Measurements from ENCODE around the gene CLEC16A. TPM values are rescaled to one million over a fixed set of nuclear protein-coding genes. Genes with fewer than 3 reads are reported as not detected.

CLEC16A gene
- total and polyA plus RNA-seq, 2 donors (not counting 1 experiment from before 2014, with no cell fraction given), result 21.9 to 79.5 TPM

- intact Hi-C loops (cut with micrococcal nuclease), result no loop called here
- Histone ChIP-seq H3K4me1 (ENCODE audit: control insufficient read depth in 2 of 2, insufficient read depth in 2 of 2, low read length in 2 of 2) (no peaks in the 10 kb centered on the region), H2AFZ (ENCODE audit: insufficient read depth, low read depth, low read length, poor library complexity, severe bottlenecking) (no peak overlapping the region), H3K36me3 (replicated peaks in 1 of 2; ENCODE audit: control extremely low read depth in 1 of 2, control insufficient read depth in 1 of 2, extremely low read depth in 1 of 2, insufficient read depth in 2 of 2, low read length in 1 of 2) (peaks cover 4 to 49% of the 10 kb centered on the region in 2 experiments), H3K27ac (ENCODE audit: low read length in 2 of 2) (no peak overlapping the region), H3K4me2 (replicated peaks; ENCODE audit: low read depth, low read length, poor library complexity, severe bottlenecking) (no peak overlapping the region), H3K27me3 (replicated peaks in 1 of 4; ENCODE audit: control extremely low read depth in 1 of 4, control insufficient read depth in 3 of 4, insufficient read depth in 4 of 4, low read length in 3 of 4) (no peaks in the 10 kb centered on the region), H3K9ac (ENCODE audit: low read length) (no peak overlapping the region), H4K20me1 (ENCODE audit: control insufficient read depth, insufficient read depth, low read length, poor library complexity, severe bottlenecking) (no peaks in the 10 kb centered on the region), H3K9me3 (ENCODE audit: control extremely low read depth in 1 of 3, control insufficient read depth in 2 of 3, insufficient read depth in 1 of 3, low read length in 2 of 3) (no peaks in the 10 kb centered on the region), H3K79me2 (ENCODE audit: control insufficient read depth, insufficient read depth, low read length) (no peaks in the 10 kb centered on the region), H3K4me3 (ENCODE audit: control extremely low read depth in 1 of 5, extremely low read depth in 1 of 5, insufficient read depth in 1 of 5, low read depth in 2 of 5, low read length in 4 of 5) (no peak overlapping the region)
- 97% methylated on average over 6 of the region's 7 CpGs for WGBS (ENCODE audit: insufficient coverage)
- CTCF ChIA-PET, result interaction anchor here (0.7 to 1.3 kb wide), 3 partner anchors 9 to 104 kb away, joined by 3 to 4 read pairs (median 3); no protein-coding TSS in a partner anchor
- TF ChIP-seq EZH2 (IDR thresholded peaks at IDR 0.05; ENCODE audit: borderline replicate concordance, insufficient read depth, low read depth, low read length, poor library complexity, severe bottlenecking) (no peak), CTCF (IDR thresholded peaks at IDR 0.05) (no peak)
- DNase-seq (no peak), ATAC-seq (ENCODE audit: low read depth) (no peak)
- Mint-ChIP-seq H3K9me3 (ENCODE audit: insufficient read depth) (no peaks in the 10 kb centered on the region), H3K4me3 (no peak overlapping the region), H3K27ac (peak overlapping the region; percentile 15), H3K27me3 (no peaks in the 10 kb centered on the region), H3K4me1 (no peaks in the 10 kb centered on the region)
- POLR2A ChIA-PET, result no interaction called here
These were observed 122.9 kb downstream of the CLEC16A start for GRCh38 chr16:11067266-11067665.

- ChIA-PET POLR2A (no interaction called here), CTCF (interaction anchor here (0.9 to 1.3 kb wide), 3 partner anchors 16 to 86 kb away, joined by 3 to 4 read pairs (median 3); no protein-coding TSS in a partner anchor)
- Mint-ChIP-seq H3K27me3 (no peaks in the 10 kb centered on the region), H3K4me1 (no peaks in the 10 kb centered on the region), H3K9me3 (ENCODE audit: insufficient read depth) (no peaks in the 10 kb centered on the region), H3K4me3 (no peak overlapping the region), H3K27ac (peak overlapping the region; percentile 15)
- H4K20me1 ChIP-seq (ENCODE audit: control insufficient read depth, insufficient read depth, low read length, poor library complexity, severe bottlenecking), result no peaks in the 10 kb centered on the region
- TF ChIP-seq EZH2 (IDR thresholded peaks at IDR 0.05; ENCODE audit: borderline replicate concordance, insufficient read depth, low read depth, low read length, poor library complexity, severe bottlenecking) (no peak), CTCF (IDR thresholded peaks at IDR 0.05) (no peak)
- no peaks in the 10 kb centered on the region for H3K79me2 ChIP-seq (ENCODE audit: control insufficient read depth, insufficient read depth, low read length)
- peaks cover 4 to 46% of the 10 kb centered on the region in 2 experiments for H3K36me3 ChIP-seq (replicated peaks in 1 of 2; ENCODE audit: control extremely low read depth in 1 of 2, control insufficient read depth in 1 of 2, extremely low read depth in 1 of 2, insufficient read depth in 2 of 2, low read length in 1 of 2)
- no peaks in the 10 kb centered on the region for H3K27me3 ChIP-seq (replicated peaks in 1 of 4; ENCODE audit: control extremely low read depth in 1 of 4, control insufficient read depth in 3 of 4, insufficient read depth in 4 of 4, low read length in 3 of 4)
- no peaks in the 10 kb centered on the region for H3K9me3 ChIP-seq (ENCODE audit: control extremely low read depth in 1 of 3, control insufficient read depth in 2 of 3, insufficient read depth in 1 of 3, low read length in 2 of 3)
- no peak overlapping the region for H3K4me2 ChIP-seq (replicated peaks; ENCODE audit: low read depth, low read length, poor library complexity, severe bottlenecking)
- ATAC-seq (ENCODE audit: low read depth), result no peak
- no peak overlapping the region for H3K4me3 ChIP-seq (ENCODE audit: control extremely low read depth in 1 of 5, extremely low read depth in 1 of 5, insufficient read depth in 1 of 5, low read depth in 2 of 5, low read length in 4 of 5)
- H3K9ac ChIP-seq (ENCODE audit: low read length), result no peak overlapping the region
- no peak for DNase-seq
- intact Hi-C loops (cut with micrococcal nuclease), result no loop called here
- WGBS (ENCODE audit: insufficient coverage), result 97% methylated on average over 7 of the region's 7 CpGs
- no peak overlapping the region for H3K27ac ChIP-seq (ENCODE audit: low read length in 2 of 2)
- H2AFZ ChIP-seq (ENCODE audit: insufficient read depth, low read depth, low read length, poor library complexity, severe bottlenecking), result no peak overlapping the region
- no peaks in the 10 kb centered on the region for H3K4me1 ChIP-seq (ENCODE audit: control insufficient read depth in 2 of 2, insufficient read depth in 2 of 2, low read length in 2 of 2)
These were observed 123.4 kb downstream of the CLEC16A start for GRCh38 chr16:11067697-11068141.
